ENCODE data around the gene ABLIM2.

ABLIM2 gene

GRCh38 chr4:7998447-7998846, 160.2 kb downstream of the ABLIM2 start:
- DNase-seq: no peak

- no peak for DNase-seq
Observed at GRCh38 chr4:7995866-7996265, 162.7 kb downstream of the ABLIM2 start.

- DNase-seq: no peak
Observed at GRCh38 chr4:7995135-7995534, 163.5 kb downstream of the ABLIM2 start.

DNA sequence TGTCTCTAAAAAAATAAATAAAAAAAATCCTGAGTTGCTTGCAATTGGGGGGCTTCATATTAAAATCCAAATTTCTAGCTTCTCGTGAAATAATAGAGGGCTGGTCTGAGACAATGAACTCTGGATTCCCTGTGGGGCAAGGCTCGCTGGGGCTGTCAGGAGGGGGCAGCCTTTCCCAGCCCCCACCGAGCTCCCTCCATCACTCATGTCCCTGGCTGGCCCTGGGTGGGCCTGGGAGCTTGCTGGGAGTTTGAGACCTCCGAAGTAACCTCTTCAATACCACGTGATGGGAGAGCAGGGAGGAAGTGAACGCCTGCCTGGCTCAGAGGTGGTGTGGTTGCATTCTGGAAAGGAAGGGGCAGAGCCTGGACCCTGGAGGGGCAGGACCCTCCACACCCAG, 164.9 kb downstream of the ABLIM2 start:
- no peak for DNase-seq

DNA sequence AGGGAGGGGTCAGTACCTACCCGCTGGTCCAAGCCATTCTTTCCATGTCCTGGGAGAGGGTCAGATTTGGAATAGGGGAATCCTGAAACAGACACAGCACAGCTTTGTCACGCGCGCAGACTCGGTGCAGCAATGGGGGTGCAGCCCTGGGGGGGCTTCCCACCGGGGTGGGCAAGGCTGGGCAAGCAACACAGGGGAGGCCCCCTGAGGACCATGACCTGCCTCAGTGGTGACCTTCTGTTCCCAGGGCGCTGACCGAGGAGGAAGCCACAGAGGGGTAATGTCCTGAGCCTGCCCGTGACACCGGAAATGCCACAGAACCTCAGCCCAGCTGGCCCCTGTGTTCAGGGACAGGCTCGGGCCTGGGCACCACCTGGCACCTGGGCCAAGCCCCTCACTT, 165.8 kb downstream of the ABLIM2 start:
- no peak for DNase-seq

GRCh38 chr4:7990807-7991459, 167.7 kb downstream of the ABLIM2 start:
- no peak for DNase-seq

- DNase-seq: no peak
Observed at GRCh38 chr4:7989654-7990053, 169.0 kb downstream of the ABLIM2 start.

DNA sequence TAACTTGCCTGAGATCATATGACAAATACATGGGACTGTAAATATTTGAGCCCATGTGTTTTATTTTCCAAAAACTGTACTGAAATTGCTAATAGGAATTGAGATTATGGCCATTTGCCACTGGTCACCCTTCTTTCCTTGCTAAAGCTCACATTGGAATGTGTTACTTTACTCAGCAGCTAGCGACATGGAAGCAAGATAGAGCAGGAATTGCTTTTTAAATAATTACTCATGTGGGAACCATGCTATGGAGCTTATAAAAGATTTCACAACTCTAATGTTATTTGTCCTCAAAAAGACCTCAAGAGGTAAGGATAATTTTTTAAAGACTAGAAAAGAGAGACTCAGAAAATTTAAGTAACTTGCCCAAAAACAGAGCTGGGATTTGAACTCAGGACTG, 170.2 kb downstream of the ABLIM2 start:
- DNase-seq: no peak

GRCh38 chr4:7987148-7987989, 171.2 kb downstream of the ABLIM2 start:
- DNase-seq: peak; percentile 38 to 71 (median 64)

- DNase-seq: no peak
Observed at GRCh38 chr4:7985891-7986441, 172.6 kb downstream of the ABLIM2 start.

DNA sequence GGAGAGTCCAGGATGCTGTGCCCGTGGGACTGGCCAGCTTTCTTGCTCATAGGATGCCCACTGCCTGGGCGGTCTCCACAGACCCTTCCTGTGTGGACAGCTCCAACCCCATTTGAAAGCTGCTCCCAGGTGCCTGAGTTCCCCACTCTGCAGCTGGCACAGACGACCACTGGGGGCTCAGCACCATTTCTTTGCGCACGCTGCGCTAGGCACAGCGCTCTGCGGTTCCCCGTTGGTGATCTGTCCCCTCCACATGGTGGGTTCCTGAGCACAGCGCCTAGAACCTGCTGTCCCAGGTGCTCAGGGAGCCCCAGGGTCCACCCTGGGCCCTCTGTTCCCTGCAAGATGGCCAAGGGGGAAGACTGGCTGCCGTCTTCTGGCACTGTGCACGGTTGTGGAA, 173.5 kb downstream of the ABLIM2 start:
- no peak for DNase-seq

GRCh38 chr4:7984286-7984925, 174.2 kb downstream of the ABLIM2 start:
- no peak for DNase-seq

GRCh38 chr4:7983296-7983695, 175.3 kb downstream of the ABLIM2 start:
- DNase-seq: no peak

DNA sequence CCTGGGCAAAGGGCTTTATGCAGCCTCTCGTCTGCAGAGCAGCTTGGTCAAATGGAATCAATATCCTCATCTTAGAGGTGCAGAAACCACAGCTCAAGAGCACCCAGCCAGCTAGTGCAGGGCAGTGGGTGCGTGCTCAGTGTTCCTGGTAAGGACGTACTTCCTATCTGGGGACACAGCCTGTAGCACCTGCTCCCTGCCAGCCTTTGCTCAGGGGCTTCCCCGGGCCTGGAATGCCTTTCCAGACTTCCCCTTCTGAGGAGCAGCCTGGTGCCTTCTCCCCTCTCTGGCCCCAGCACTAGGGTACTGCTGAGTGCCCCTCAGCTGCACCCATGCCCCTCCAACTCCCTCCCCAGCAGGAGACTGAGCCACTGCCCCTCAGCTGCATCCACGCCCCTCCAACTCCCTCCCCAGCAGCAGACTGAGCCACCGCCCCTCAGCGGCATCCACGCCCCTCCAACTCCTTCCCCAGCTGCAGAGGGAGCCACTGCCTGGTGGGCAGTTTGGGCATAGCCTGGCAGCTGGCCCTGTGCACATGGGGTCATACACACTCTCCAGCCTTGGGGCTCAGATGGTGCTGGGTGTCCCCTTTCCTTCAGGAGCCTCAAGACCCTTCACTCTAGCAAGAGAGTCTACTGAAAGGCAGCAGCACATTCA, 176.7 kb downstream of the ABLIM2 start:
- DNase-seq: no peak

GRCh38 chr4:7980036-7980435, 178.6 kb downstream of the ABLIM2 start:
- no peak for DNase-seq

- DNase-seq: no peak
Observed at GRCh38 chr4:7979652-7979968, 179.0 kb downstream of the ABLIM2 start.

DNA sequence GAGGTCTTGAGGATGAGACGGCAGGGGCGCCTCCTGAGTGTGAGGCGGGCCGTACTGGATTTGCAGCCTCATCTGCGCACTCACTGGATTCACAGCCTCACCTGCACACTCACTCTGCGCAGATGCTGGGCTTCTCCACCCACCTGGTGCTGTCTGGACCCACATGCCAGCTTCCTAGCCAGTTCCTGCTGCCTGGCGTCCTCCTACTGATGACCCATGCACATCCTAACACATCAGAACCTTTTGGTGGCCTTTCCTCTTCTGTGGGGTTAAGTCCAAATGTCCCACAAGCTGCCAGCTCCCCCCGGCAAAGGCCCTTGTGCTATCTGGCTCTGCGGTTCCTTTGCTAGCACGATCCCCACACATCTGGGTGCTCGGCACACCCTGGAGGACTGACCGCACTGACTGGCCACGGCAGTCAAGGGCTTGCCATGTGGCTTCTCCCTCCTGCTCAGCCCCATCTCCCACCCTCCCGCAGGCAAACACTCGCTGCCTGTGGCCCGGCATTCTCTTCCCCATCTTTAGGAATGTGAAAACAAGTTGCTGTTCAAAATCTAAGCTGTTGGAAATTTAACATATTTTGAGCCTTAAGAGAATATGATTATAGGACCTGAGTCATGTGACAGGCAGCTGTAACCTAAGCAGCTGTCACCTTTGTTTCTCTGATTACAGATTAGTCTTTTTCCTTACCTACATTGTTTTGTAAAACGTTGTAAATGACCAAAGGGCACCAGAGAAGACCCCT, 179.5 kb downstream of the ABLIM2 start:
- no peak for DNase-seq

DNA sequence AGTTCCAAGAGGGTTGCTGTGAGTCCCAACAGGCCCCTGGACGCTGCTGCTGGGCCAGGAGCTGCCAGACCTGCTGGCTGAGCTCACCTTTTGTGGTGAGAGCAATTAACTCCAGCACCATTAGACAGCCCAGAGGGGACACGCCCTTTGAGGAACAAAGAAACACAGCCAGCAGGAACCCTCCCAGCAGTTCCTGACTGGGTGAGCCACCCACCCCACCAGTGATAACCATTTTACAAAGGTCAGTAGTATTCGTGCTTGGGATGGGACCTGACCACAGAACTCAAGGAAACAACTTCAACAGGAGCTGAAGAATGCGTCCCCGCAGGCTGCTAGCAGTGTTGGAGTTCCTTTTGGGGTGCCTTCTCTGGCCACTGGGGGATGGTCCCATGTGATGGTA, 180.1 kb downstream of the ABLIM2 start:
- no peak for DNase-seq

DNA sequence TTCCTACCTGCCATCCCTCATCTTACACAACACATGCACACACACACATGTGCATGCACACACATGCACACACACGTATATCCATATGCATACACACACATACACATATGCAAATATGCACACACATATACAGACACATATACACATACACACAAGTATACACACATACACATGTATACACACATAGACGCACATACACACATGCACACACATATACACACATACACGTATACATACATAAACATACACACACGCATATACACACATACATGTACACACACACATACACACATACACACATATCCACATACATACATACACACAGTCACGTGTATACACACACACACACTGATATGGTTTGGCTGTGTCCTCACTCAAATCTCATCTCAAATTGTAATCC, 182.0 kb downstream of the ABLIM2 start:
- DNase-seq: no peak

DNA sequence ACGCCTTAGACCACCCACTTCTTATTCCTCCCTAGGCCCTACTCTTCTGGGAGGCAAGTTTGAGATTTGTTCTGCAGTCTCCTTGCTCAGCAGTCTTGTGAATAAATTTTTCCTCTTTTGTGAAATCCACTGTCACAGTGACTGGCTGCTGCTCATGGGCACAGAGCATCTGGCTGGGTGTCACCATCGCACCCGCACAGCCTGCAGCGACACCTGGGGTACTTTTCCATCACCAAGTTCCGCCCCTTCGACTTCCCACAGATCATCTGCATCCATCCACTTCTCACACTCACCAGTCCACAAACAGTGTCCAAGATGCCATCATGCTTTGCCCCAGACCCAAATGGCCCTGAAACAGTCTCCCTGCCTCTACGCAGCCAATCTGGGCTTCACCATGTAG, 182.6 kb downstream of the ABLIM2 start:
- no peak for DNase-seq

DNA sequence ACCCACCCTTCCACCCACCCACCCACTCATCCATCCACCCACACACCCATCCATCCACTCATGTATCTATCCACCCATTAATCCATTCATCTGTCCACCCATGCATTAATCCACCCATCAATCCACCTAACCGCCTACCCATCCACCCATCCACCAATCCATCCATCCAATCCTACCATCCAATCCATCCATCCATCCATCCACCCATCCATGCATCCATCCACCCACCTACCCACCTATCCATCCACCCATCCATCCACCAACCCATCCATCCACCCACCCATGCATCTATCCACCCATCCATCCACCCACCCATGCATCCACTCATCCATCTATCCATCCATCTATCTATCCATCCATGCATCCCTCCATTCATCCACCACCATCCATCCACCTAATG, 184.2 kb downstream of the ABLIM2 start:
- DNase-seq: no peak

DNA sequence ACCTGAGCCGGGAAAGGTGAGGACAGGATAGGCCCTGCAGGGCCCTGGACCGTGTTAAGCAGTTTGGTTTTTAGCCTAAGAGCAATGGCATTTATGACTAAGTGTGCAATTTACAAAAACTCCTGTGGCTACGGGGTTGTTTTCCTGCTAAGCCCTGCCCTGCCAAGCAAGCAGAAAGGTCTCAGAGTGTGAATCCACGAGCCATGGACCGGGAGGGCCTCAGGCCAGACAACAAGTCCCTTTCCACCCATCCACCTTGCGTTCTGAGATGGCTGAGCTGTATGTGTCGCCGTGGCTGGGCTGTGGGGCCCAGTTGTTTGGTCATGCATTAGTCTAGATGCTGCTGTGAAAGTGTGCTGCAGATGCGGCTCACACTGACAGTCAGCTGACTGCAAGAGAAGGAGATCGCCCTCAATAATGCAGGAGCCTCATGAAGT, 185.1 kb downstream of the ABLIM2 start:
- DNase-seq: no peak
